ENCODE results near the gene PRR15L.
"Not testable (repeated sequence)": the region's sequence is repeated elsewhere in the genome, so short reads cannot be mapped to it uniquely, and the experiment has no call there.

The PRR15L gene

GRCh38 chr17:47957591-47958490 lies at the start of gene PRR15L:
Gene PRR15L (minus strand): TSS chr17:47957883. CDS start chr17:47953234, 4,649 bp downstream.
- no peak for DNase-seq

- no peak for DNase-seq
These were observed 49.4 kb upstream of the PRR15L start for GRCh38 chr17:48006936-48007709.

- DNase-seq: no peak
These were observed 47.3 kb upstream of the PRR15L start for GRCh38 chr17:48004983-48005382.

GRCh38 chr17:48003417-48004151 lies 45.9 kb upstream of the PRR15L start:
- DNase-seq: no peak

- DNase-seq: no peak
These were observed 45.3 kb upstream of the PRR15L start for GRCh38 chr17:48002916-48003416.

- no peak for DNase-seq
These were observed 44.7 kb upstream of the PRR15L start for GRCh38 chr17:48002266-48002915.

- not testable (repeated sequence) for DNase-seq
These were observed 44.0 kb upstream of the PRR15L start for GRCh38 chr17:48001657-48002056.

- DNase-seq: no peak
These were observed 43.5 kb upstream of the PRR15L start for GRCh38 chr17:48001197-48001596.

GRCh38 chr17:47999582-47999981 lies 41.9 kb upstream of the PRR15L start:
- DNase-seq: no peak

GRCh38 chr17:47998044-47998443 lies 40.4 kb upstream of the PRR15L start:
- no peak for DNase-seq

- DNase-seq: no peak
These were observed 39.9 kb upstream of the PRR15L start for GRCh38 chr17:47997586-47997985.

- DNase-seq: no peak
These were observed 38.5 kb upstream of the PRR15L start for GRCh38 chr17:47996201-47996600.

- DNase-seq: no peak
These were observed 37.7 kb upstream of the PRR15L start for GRCh38 chr17:47995241-47995935.

- DNase-seq: no peak
These were observed 37.0 kb upstream of the PRR15L start for GRCh38 chr17:47994724-47995123.

- DNase-seq: no peak
These were observed 36.3 kb upstream of the PRR15L start for GRCh38 chr17:47993964-47994363.

- no peak for DNase-seq
These were observed 35.4 kb upstream of the PRR15L start for GRCh38 chr17:47993031-47993564.

- no peak for DNase-seq
These were observed 34.5 kb upstream of the PRR15L start for GRCh38 chr17:47992216-47992615.

GRCh38 chr17:47990962-47991731 lies 33.5 kb upstream of the PRR15L start:
- no peak for DNase-seq

- no peak for DNase-seq
These were observed 32.0 kb upstream of the PRR15L start for GRCh38 chr17:47989700-47990099.

GRCh38 chr17:47989159-47989558 lies 31.5 kb upstream of the PRR15L start:
- DNase-seq: no peak

GRCh38 chr17:47988445-47988844 lies 30.8 kb upstream of the PRR15L start:
- not testable (repeated sequence) for DNase-seq

Data from stimulated activated CD4-positive, alpha-beta T cell treated with anti-CD3 and anti-CD28 coated beads, Interleukin-2, amount 100 ng/mL, for 48 hours (primary cell).